C4-2B (cell line): ENCODE results near the gene ZNF668.

Experiments used
- ZFX ChIP-seq: fragments of 450-650 bp; IDR thresholded peaks from 2 replicates; pipeline ENCODE4 v1.6.1; 2017
- TF ChIP-seq, protein P1 (sequence below): fragments of 450-650 bp; conservative IDR thresholded peaks from 2 replicates; pipeline ENCODE4 v1.5.1; 2017; ENCODE audit warnings: mild to moderate bottlenecking

DNA sequence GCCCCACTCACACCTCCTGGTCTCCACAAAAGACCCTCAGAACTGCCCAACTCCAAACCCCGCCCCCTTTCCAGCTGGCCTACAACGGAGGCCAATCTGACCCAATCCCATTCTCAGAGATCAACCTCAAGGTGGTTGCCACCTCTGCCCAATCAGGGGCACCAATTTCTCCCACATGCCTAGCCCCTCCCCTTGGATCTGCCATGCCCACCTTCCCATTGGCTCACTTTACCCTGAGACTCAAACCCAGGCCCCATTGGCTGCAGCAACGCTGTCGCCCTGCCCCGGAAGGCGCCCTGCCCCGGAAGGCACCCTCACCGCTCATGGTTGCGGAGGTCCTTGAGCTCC lies 10.6 kb downstream of the ZNF668 start:
- TF ChIP-seq, protein P1, sequence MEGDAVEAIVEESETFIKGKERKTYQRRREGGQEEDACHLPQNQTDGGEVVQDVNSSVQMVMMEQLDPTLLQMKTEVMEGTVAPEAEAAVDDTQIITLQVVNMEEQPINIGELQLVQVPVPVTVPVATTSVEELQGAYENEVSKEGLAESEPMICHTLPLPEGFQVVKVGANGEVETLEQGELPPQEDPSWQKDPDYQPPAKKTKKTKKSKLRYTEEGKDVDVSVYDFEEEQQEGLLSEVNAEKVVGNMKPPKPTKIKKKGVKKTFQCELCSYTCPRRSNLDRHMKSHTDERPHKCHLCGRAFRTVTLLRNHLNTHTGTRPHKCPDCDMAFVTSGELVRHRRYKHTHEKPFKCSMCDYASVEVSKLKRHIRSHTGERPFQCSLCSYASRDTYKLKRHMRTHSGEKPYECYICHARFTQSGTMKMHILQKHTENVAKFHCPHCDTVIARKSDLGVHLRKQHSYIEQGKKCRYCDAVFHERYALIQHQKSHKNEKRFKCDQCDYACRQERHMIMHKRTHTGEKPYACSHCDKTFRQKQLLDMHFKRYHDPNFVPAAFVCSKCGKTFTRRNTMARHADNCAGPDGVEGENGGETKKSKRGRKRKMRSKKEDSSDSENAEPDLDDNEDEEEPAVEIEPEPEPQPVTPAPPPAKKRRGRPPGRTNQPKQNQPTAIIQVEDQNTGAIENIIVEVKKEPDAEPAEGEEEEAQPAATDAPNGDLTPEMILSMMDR, result no peak
- TF ChIP-seq ZFX, result no peak
